Tongue (tissue), 2 donors: ENCODE results near the gene R3HCC1L. TPM values are rescaled to one million over a fixed set of nuclear protein-coding genes. Genes with fewer than 3 reads are reported as not detected.

Experiments used
- DNase-seq: peaks from one replicate; pipeline ENCODE4 v3.0.0-alpha.2; 2015
- total RNA-seq: library from RNA; depleted of rRNA; stranded (reverse); fragments of >200 nt; gene quantifications from one replicate; pipeline ENCODE4 v1.2.3, GENCODE V29; 2014

The R3HCC1L gene
- total RNA-seq, 1 donor from 2014 or later: 17.4 TPM

DNA sequence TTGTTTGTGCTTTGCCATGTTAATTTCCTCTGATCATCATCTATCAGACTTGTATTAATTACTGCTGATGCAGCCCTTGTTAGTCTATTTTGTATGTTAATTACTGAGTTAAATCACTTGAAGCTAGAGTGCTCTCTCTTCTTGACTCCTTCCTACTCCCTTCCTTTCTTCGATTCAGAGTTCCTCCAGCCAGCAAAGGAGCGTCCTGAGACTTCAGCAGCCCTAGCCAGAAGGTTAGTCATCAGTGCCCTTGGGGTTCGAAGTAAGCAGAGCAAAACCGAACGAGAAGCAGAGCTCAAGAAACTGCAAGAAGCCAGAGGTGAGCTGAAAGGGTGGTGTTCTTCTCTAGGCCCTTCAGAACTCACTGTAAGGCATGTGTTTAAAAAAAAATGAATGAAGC lies 101.4 kb downstream of the R3HCC1L start:
- no peak for DNase-seq

- no peak for DNase-seq
Measured at GRCh38 chr10:98236862-98237261, 102.4 kb downstream of the R3HCC1L start.

GRCh38 chr10:98238391-98238790 lies 103.9 kb downstream of the R3HCC1L start:
- DNase-seq: no peak

DNA sequence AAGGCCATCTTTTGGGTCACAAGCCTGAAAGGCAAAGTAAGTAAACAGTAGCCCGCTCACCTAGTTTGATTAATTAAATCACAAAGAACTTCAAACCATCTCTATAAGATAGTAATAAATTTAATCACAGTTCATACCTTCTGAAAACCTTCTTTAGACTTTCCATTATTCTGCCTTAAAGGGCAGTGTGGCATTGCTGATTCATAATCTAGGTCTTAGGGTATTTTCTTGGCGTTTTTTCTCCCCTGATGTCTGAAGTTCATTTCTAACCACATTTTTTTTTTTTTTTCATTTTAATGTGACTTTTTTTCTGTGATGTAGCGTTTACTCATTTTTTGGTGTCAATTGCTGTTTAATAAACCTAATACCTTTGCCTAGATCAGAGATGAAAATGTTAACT lies 106.1 kb downstream of the R3HCC1L start:
- DNase-seq: no peak

- peak; percentile 71 for DNase-seq
Measured at GRCh38 chr10:98242823-98243222, 108.4 kb downstream of the R3HCC1L start.

GRCh38 chr10:98244141-98244540 lies 109.7 kb downstream of the R3HCC1L start:
- no peak for DNase-seq

GRCh38 chr10:98244586-98244985 lies 110.1 kb downstream of the R3HCC1L start:
- no peak for DNase-seq

DNA sequence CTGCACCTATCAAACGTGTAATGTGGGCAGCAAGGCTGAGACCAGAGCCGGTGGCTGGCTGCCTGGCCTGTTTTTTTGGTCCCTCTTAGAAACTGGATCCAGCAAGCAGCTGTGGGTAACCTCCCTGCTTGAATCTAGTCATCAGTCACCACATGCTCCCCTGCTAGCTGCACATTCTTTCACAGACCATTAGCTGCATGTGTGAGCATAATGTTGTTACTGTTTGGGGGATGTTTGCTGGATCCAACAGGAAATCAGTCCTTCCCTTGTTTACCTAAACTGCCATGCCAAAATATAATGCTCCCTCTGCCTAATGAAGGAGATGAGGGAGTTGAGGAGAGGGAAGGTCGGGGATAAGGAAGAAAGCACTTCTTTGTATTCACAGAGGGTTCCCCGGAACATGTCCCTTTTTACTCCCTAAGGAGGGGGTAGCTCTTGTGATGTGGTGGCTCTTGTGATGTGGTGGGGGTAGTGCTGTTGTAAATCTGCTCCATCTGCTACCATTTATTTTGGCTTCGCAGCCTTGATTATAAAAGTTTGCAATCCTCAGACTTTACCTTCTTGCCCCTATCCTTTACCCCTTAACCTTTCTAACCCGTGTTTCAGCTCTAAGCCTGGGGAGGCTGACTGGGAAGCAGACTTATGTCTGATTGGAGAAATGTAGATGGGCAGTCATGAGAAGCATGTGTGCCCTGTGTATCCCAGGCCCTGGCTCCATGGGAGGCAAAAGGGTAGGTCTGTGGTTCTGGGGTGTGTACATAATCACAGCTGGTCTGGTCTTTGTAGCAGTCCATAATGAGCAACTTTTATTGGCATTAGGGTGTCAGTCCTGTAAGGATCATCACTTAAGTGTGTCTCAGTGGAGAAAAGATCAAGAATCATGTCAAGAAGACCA lies 112.7 kb downstream of the R3HCC1L start:
- DNase-seq: peak; percentile 90

DNA sequence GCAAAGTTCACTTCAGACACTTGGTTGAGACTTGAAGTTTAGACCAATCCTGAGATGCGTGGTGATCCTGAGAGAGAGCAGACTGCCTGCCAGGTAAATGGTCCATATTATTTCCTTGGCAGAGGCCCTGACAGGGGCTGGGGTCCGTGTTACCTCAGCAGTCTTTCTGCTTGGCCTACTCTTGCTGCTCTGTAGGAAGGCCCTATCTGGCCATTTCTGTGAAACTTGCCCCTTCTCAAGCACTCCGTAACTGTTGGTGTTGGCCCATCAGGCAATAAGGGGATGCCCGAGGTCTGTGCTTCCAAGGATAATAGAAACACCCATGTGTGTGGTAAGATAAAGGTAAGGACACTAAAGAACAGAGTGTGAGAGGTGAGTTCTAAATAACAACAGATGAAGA lies 113.6 kb downstream of the R3HCC1L start:
- DNase-seq: no peak

DNA sequence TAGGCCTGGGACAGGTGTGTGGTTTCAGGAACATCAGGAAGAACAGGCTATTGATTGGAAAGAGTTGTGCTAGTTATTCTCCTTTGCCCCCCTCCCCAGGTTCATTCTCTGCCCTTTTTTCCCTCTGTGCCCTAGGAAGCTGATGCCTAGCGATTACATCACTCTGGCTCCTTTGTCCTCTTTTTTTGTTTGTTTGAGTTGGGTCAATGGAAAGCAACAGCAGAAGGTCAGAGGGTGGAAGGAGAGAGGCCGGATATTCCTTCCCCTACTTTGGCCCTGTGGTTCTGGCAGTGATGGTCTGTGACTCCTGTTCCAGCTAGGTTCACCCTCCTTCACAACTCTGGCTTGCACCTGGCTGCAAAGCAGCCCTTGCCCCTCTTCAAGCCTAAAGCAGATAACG lies 114.7 kb downstream of the R3HCC1L start:
- no peak for DNase-seq

DNA sequence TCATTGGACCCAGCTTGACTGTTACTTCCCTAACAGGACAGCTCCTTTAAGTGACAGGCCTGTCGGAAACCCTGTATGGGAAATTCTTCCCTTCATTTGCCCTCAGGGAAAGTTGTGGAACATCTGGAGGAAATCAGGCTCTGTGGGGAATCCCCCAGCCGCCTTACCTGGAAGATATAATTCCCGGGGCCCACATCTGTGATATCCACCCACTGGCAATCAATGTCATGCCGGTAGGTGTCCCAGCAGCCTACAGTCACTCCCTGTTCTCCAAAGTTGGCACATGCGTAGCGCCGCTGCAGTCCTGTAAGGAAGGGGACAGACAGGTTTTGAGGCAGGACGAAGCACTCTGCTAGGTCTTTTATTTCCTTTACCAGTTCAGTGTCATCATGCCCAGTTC lies 116.9 kb downstream of the R3HCC1L start:
- DNase-seq: no peak

DNA sequence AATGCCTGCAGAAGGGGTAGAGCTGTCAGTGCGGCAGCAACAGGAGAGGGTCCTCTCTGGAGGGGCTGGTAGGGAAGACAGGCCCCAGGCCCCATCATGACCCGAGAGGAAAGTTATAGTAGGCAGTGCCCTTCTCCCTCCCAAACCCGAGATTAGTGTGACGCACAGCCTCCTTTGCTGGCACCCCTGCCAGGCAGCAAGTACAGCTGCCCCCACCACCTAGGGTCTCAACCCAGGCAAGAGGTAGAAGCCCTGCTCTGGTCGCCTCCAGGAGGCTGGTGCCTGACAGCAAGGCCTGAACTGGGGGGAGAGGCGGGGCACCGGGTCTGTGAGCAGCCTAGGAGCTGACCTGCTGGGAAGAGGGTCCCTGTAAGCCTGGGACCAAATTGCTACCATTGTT lies 118.0 kb downstream of the R3HCC1L start:
- DNase-seq: no peak

GRCh38 chr10:98253499-98253898 lies 119.0 kb downstream of the R3HCC1L start:
- no peak for DNase-seq

GRCh38 chr10:98254234-98254974 lies 119.9 kb downstream of the R3HCC1L start:
- peak; percentile 35 for DNase-seq

GRCh38 chr10:98255146-98255877 lies 120.9 kb downstream of the R3HCC1L start:
- no peak for DNase-seq

DNA sequence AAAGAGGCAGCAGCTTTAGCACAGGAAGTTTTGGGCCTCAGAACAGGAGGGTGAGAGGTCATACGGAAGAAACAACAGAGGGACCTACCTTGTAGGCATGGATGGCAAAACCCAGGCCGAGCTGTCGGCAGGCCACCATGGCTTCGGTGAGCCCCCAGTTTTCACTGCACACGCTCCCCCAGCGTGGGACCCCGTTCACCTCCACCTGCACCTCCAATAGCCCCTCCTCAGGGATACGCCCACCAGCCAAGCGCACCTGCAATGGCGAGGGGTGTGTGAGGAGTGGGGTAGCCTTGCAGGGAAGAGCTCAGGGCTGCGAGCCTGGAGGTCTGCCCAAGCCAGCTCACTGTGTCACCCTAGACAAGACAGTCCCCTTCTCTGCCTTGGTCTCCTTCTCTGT lies 122.2 kb downstream of the R3HCC1L start:
- no peak for DNase-seq

GRCh38 chr10:98257198-98257597 lies 122.7 kb downstream of the R3HCC1L start:
- no peak for DNase-seq

DNA sequence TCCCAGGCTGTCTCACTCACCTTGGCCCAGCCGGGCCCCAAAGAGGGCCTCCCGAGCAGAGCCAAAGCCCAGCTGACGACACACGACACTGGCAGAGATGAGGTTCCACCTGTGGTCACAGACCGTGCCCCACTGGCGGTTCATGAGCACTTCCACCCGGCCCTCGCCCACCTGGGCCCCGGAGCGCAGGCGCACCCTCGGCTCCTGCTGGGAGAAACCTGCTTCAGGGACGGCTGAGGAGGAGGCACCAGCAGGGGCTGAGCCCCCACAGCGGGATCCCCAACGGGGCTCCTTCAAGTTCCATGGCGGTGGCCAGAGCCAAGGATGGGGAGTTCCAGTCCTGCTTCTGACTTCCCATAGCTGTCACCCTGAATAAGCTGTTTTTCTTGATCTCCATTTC lies 123.5 kb downstream of the R3HCC1L start:
- no peak for DNase-seq

GRCh38 chr10:98258683-98259454 lies 124.4 kb downstream of the R3HCC1L start:
- DNase-seq: no peak

GRCh38 chr10:98259606-98260315 lies 125.3 kb downstream of the R3HCC1L start:
- no peak for DNase-seq

DNA sequence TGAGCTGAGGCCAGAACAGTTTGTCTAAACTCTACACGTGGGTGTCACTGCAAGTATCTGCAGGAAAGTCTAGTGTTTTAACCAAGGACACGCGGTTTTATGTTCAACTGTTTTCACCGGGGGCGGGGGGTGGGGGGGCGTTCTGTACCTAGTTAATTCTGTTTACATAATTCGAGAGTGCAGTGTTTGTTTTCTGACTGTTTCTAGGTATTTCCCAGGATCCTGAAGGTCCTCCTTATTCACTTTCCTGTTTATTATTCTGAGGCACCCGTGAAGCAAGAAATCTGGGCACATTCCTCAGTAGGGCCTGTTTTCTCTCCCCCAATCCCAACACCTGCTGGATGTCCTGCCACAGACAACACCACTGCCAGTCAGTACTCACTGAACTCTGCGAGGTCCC lies 125.9 kb downstream of the R3HCC1L start:
- no peak for DNase-seq
